Cardiac muscle cell (in vitro differentiated cells and primary cell): Measurements from ENCODE around the gene SMPDL3A. TPM values are rescaled to one million over a fixed set of nuclear protein-coding genes. Genes with fewer than 3 reads are reported as not detected.

Experiments
- DNase-seq, 2 donors: peaks; one replicate each; pipeline versions ENCODE4 v3.0.0 to v3.0.0-alpha.2; 2010 to 2017; ENCODE audit warnings: low read depth in 1 of 2, low spot score in 1 of 2
- H3K27ac ChIP-seq: fragments of 200-600 bp; sonication (generic); 2 replicates; pipeline ENCODE4 v1.5.1; 2016
- H3K27me3 ChIP-seq: fragments of 200-600 bp; sonication (generic); 2 replicates; pipeline ENCODE4 v1.6.0; 2016; ENCODE audit warnings: control low read depth
- H3K36me3 ChIP-seq: fragments of 200-600 bp; sonication (generic); 2 replicates; pipeline ENCODE4 v1.5.1; 2016; ENCODE audit warnings: control low read depth
- H3K4me1 ChIP-seq: fragments of 200-600 bp; sonication (generic); 2 replicates; pipeline ENCODE4 v1.8.1; 2017; ENCODE audit warnings: low read depth, mild to moderate bottlenecking, mixed run types
- H3K4me3 ChIP-seq: fragments of 200-600 bp; sonication (generic); 2 replicates; pipeline ENCODE4 v1.5.1; 2016; ENCODE audit warnings: mild to moderate bottlenecking
- H3K9me3 ChIP-seq: fragments of 200-600 bp; sonication (generic); 2 replicates; pipeline ENCODE4 v1.5.1; 2017; ENCODE audit warnings: low read depth, mild to moderate bottlenecking, control low read depth
- polyA plus RNA-seq: library from polyadenylated mRNA; unstranded; fragments of >200 nt; fragmentation: Nextera tagmentation; extraction: Ambion mirVana; gene quantifications from 2 replicates; pipeline ENCODE4 v1.2.1, GENCODE V29; 2016
- total RNA-seq: library from RNA; depleted of rRNA; stranded (reverse); fragments of >200 nt; gene quantifications from 2 replicates; pipeline ENCODE4 v1.2.3, GENCODE V29; 2016
- TF ChIP-seq, protein P1 (sequence below): IDR thresholded peaks from 2 replicates; pipeline ENCODE4 v1.5.1; 2012; ENCODE audit warnings: low read depth, mild to moderate bottlenecking, low read length

SMPDL3A gene
- total and polyA plus RNA-seq, 2 experiments from 2014 or later = 1.4 to 6.1 TPM

DNA sequence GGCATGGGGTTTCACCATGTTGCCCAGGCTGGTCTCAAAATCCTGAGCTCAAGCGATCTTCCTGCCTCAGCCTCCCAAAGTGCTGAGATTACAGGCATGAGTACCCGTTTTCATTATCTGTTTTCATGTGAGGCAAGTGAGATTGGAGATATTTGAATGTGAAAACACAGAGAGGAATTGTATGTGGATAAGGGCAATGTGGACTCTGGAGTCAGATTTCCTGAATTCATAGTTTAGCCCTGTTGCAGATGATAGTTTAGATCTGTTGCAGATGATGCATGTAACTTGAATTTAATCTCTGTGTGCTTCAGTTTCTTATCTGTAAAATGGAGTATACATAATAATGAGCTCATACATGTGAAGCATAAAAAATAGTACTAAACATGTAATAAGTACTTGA lies 3.7 kb downstream of the SMPDL3A start:
- no peak for DNase-seq
- no peak overlapping the region for H3K4me3 ChIP-seq
- H3K4me1 ChIP-seq = peaks cover 18% of the 10 kb centered on the region
- no peaks in the 10 kb centered on the region for H3K9me3 ChIP-seq
- no peaks in the 10 kb centered on the region for H3K36me3 ChIP-seq
- TF ChIP-seq, protein P1, sequence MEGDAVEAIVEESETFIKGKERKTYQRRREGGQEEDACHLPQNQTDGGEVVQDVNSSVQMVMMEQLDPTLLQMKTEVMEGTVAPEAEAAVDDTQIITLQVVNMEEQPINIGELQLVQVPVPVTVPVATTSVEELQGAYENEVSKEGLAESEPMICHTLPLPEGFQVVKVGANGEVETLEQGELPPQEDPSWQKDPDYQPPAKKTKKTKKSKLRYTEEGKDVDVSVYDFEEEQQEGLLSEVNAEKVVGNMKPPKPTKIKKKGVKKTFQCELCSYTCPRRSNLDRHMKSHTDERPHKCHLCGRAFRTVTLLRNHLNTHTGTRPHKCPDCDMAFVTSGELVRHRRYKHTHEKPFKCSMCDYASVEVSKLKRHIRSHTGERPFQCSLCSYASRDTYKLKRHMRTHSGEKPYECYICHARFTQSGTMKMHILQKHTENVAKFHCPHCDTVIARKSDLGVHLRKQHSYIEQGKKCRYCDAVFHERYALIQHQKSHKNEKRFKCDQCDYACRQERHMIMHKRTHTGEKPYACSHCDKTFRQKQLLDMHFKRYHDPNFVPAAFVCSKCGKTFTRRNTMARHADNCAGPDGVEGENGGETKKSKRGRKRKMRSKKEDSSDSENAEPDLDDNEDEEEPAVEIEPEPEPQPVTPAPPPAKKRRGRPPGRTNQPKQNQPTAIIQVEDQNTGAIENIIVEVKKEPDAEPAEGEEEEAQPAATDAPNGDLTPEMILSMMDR = no peak
- H3K27me3 ChIP-seq = peaks cover 8% of the 10 kb centered on the region
- H3K27ac ChIP-seq = no peak overlapping the region

- H3K4me1 ChIP-seq = peaks cover 13% of the 10 kb centered on the region
- H3K9me3 ChIP-seq = no peaks in the 10 kb centered on the region
- no peak overlapping the region for H3K4me3 ChIP-seq
- H3K27me3 ChIP-seq = no peaks in the 10 kb centered on the region
- TF ChIP-seq, protein P1 = no peak
- H3K36me3 ChIP-seq = no peaks in the 10 kb centered on the region
- H3K27ac ChIP-seq = no peak overlapping the region
- no peak for DNase-seq
Measured at GRCh38 chr6:122797537-122797936, 8.5 kb downstream of the SMPDL3A start.

DNA sequence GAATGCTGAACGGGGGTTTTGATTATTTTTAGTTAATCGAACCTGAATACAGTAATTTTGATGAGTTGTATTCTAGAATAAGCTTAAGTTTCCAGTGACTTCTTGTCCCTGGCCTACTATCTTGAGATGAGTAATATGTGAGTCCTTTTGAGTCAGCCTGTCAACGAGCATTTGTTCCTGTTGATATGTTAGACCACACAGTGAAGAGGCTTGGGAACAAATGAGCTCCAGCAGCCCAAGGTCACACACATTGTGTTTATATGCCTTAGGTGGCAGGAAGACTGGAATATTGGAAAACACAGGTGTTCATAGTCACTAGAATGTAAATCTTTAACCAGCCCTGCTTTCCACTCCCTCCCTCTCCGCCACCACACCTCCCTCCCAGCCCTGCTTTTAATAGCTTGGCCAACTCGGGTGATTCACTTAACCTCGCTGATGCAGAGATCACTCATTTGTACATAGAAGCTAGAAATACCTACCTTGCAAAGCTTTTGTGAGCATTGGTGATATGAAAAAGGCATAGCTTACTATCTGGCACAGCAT lies 9.1 kb downstream of the SMPDL3A start:
- Histone ChIP-seq H3K4me1 (peaks cover 13% of the 10 kb centered on the region), H3K27me3 (no peaks in the 10 kb centered on the region), H3K27ac (peak overlapping the region; percentile 32), H3K4me3 (no peak overlapping the region), H3K9me3 (no peaks in the 10 kb centered on the region), H3K36me3 (no peaks in the 10 kb centered on the region)
- peak; percentile 21 to 44 for DNase-seq
- TF ChIP-seq, protein P1 = no peak

GRCh38 chr6:122799140-122799745 lies 10.2 kb downstream of the SMPDL3A start:
- Histone ChIP-seq H3K9me3 (no peaks in the 10 kb centered on the region), H3K4me1 (peaks cover 13% of the 10 kb centered on the region), H3K4me3 (no peak overlapping the region), H3K36me3 (no peaks in the 10 kb centered on the region), H3K27me3 (no peaks in the 10 kb centered on the region), H3K27ac (no peak overlapping the region)
- TF ChIP-seq, protein P1 = no peak
- DNase-seq = no peak

DNA sequence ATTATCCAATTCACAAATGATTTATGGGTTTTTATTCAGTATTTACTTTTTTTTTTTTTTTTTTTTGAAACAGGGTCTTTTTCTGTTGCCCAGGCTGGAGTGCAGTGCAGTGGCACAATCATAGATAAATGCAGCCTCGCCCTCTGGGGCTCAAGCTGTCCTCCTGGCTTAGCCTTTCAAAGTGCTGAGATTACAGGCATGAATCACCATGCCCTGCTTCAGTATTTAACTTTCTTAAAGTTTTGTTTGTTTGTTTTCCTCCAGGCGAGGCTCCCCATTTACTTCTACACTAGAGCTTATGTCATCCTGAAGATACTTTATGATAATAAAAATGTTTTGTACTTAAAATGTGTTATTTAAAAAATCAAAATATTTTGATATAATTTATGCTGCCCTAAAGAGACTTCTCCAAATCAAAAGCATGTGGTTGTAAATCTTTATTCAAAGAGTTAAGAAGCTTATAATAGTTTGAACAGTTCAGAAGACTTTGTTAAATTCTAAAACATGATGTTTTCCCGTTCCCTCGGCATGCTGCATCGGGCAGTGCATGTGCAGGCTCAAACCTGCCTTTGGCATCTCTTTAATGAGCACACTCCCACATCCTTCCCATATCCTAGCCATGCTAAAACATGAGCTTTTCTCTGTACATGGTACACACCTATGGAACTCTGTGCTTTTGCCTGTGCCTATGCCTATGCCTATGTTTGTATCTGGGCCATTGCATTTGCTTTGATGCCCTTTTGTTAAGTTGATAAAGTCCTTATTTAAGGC lies 11.0 kb downstream of the SMPDL3A start:
- no peaks in the 10 kb centered on the region for H3K27me3 ChIP-seq
- no peak for DNase-seq
- H3K27ac ChIP-seq = no peak overlapping the region
- H3K9me3 ChIP-seq = no peaks in the 10 kb centered on the region
- no peak overlapping the region for H3K4me3 ChIP-seq
- peaks cover 13% of the 10 kb centered on the region for H3K4me1 ChIP-seq
- TF ChIP-seq, protein P1 = no peak
- H3K36me3 ChIP-seq = no peaks in the 10 kb centered on the region
